Bronchial epithelial cell (primary cell): ENCODE results near the gene ALDH18A1. TPM values are rescaled to one million over a fixed set of nuclear protein-coding genes. Genes with fewer than 3 reads are reported as not detected.

Experiments used
- DNase-seq: peaks from one replicate; pipeline ENCODE4 v3.0.0-alpha.2; 2010; ENCODE audit warnings: low read depth
- FAIRE-seq: peaks from 2 replicates; lab custom pipeline; 2011; peaks lifted over from hg19 to GRCh38; lab: Jason Lieb, UNC
- H3K27me3 ChIP-seq: 2 replicates; pipeline ENCODE4 v1.5.1; 2011; ENCODE audit warnings: low read length; ENCODE audit not compliant: control insufficient read depth, insufficient read depth
- H3K36me3 ChIP-seq: 2 replicates; pipeline ENCODE4 v1.5.1; 2011; ENCODE audit warnings: low read length; ENCODE audit not compliant: control insufficient read depth, insufficient read depth
- H3K4me3 ChIP-seq: 2 replicates; pipeline ENCODE4 v1.5.1; 2011; ENCODE audit warnings: mild to moderate bottlenecking, low read depth, low read length, control low read depth
- CTCF ChIP-seq: IDR thresholded peaks from 2 replicates; pipeline ENCODE4 v1.5.1; 2011; ENCODE audit warnings: mild to moderate bottlenecking, moderate library complexity, low read length, control low read depth, inconsistent platforms; ENCODE audit not compliant: insufficient read depth, severe bottlenecking
- total RNA-seq: library from RNA; depleted of rRNA; stranded (reverse); fragments of >200 nt; gene quantifications from 2 replicates; pipeline ENCODE4 v1.2.1, GENCODE V29; 2014

ALDH18A1 gene
- total RNA-seq, 1 donor from 2014 or later = 68.4 TPM

- peak; percentile 94 for TF ChIP-seq CTCF
- Histone ChIP-seq H3K36me3 (no peaks in the 10 kb centered on the region), H3K27me3 (no peaks in the 10 kb centered on the region), H3K4me3 (no peak overlapping the region)
- FAIRE-seq (no peak), DNase-seq (peak; percentile 79)
Observed at GRCh38 chr10:95601116-95601719, 55.3 kb downstream of the ALDH18A1 start.

GRCh38 chr10:95600158-95600557 is 56.4 kb downstream of the ALDH18A1 start:
- FAIRE-seq (peak; percentile 18), DNase-seq (no peak)
- Histone ChIP-seq H3K36me3 (no peaks in the 10 kb centered on the region), H3K27me3 (no peaks in the 10 kb centered on the region), H3K4me3 (no peak overlapping the region)
- no peak for TF ChIP-seq CTCF

GRCh38 chr10:95597788-95598187 is 58.7 kb downstream of the ALDH18A1 start:
- no peak overlapping the region for H3K4me3 ChIP-seq
- no peak for TF ChIP-seq CTCF
- DNase-seq (no peak), FAIRE-seq (no peak)
- H3K36me3 ChIP-seq = no peaks in the 10 kb centered on the region
- H3K27me3 ChIP-seq = no peaks in the 10 kb centered on the region

GRCh38 chr10:95588025-95588424 is 68.5 kb downstream of the ALDH18A1 start:
- FAIRE-seq = no peak
- DNase-seq = peak; percentile 29
- TF ChIP-seq CTCF = no peak
- H3K36me3 ChIP-seq = no peaks in the 10 kb centered on the region
- H3K27me3 ChIP-seq = no peaks in the 10 kb centered on the region
- no peak overlapping the region for H3K4me3 ChIP-seq

- DNase-seq = no peak
- TF ChIP-seq CTCF = no peak
- Histone ChIP-seq H3K27me3 (no peaks in the 10 kb centered on the region), H3K4me3 (no peak overlapping the region), H3K36me3 (no peaks in the 10 kb centered on the region)
- no peak for FAIRE-seq
Observed at GRCh38 chr10:95579835-95580535, 76.5 kb downstream of the ALDH18A1 start.
